ENCODE results near the gene CCDC157. TPM values are rescaled to one million over a fixed set of nuclear protein-coding genes. Genes with fewer than 3 reads are reported as not detected.

Gene CCDC157
- total RNA-seq, 4 donors from 2014 or later, result 2.2 to 4.7 (median 3.1) TPM

DNA sequence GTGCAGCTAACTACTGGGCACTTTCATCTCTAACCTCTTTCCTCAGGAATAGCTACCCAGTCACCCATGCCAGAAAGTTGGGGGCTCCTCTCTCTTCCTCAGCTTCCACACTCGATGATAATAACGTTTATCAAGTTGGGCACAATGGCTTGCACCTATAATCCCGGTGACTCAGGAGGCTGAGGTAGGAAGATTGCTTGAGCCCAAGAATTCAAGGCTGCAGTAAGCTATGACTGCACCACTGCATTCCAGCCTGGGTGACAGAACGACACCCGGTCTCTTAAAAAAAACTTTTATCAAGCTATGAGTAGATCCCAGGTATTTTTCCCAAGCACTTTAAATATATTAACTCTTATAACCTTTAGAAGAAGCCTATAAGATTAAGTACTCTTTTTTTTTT is 2.2 kb upstream of the CCDC157 start:
- H3K27me3 ChIP-seq, result no peaks in the 10 kb centered on the region
- no peak overlapping the region for H3K27ac ChIP-seq
- peak overlapping the region; percentile 97 for H3K4me3 ChIP-seq
- H3K36me3 ChIP-seq, result peaks cover 28% of the 10 kb centered on the region
- 65% methylated on average over 5 of the region's 5 CpGs for WGBS
- peaks cover 33% of the 10 kb centered on the region for H3K4me1 ChIP-seq
- TF ChIP-seq CTCF (IDR thresholded peaks at IDR 0.05) (no peak), POLR2AphosphoS5 (IDR thresholded peaks at IDR 0.05) (no peak), EP300 (IDR thresholded peaks at IDR 0.05) (no peak), POLR2A (IDR thresholded peaks at IDR 0.05) (no peak)
- H3K9me3 ChIP-seq, result no peaks in the 10 kb centered on the region
- DNase-seq (ENCODE audit: low spot score in 2 of 2), result no peak

DNA sequence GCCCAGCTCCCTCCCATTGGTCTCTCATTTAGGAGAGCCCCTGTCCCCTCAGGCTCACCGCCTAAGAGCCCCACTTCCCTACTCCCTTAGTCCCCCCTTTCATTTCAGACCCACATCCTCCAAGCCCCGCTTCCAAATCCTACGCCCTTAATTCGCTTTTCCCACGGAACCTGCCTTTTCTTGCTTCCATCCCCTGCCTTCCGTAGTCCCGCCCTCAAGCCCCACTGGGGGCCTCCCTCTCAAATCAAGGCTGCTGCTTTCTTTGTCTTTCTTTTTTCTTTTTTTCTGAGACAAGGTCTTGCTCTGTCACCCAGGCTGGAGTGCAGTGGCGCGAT is 396 bp downstream of the CCDC157 start:
- Histone ChIP-seq H3K27me3 (no peaks in the 10 kb centered on the region), H3K36me3 (peaks cover 9% of the 10 kb centered on the region), H3K27ac (peak overlapping the region; percentile 99), H3K4me1 (peaks cover 33% of the 10 kb centered on the region), H3K4me3 (peak overlapping the region; percentile 97), H3K9me3 (no peaks in the 10 kb centered on the region)
- DNase-seq (ENCODE audit: low spot score in 2 of 2), result no peak
- WGBS, result 3% methylated on average over 9 of the region's 9 CpGs
- TF ChIP-seq EP300 (IDR thresholded peaks at IDR 0.05) (no peak), POLR2AphosphoS5 (IDR thresholded peaks at IDR 0.05) (no peak), CTCF (IDR thresholded peaks at IDR 0.05) (no peak), POLR2A (IDR thresholded peaks at IDR 0.05) (no peak)

DNA sequence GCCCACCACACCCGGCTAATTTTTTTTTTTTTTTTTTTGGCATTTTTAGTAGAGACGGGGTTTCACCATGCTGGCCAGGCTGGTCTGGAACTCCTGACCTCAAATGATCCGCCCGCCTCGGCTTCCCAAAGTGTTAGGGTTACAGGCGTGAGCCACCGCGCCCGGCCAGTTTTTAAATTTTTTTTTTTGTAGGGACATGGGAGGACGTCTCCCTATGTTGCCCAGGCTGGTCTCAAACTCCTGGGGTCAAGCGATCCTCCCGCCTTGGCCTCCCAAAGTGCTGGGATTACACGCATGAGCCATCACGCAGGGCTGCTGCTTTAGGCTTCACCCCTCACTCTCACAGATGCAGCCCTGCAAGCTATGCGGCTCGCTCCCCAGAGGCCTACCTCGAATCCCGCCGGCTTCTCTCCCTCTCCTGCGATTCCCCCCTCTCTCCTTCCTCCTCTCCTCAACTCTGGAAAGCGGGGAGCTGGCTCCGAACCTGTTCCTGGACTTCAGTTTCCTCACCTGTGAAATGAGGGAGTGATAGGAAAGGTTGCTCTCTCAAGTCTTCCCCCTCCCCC is 926 bp downstream of the CCDC157 start:
- Histone ChIP-seq H3K36me3 (peaks cover 4% of the 10 kb centered on the region), H3K4me3 (peak overlapping the region; percentile 97), H3K4me1 (peaks cover 33% of the 10 kb centered on the region), H3K27me3 (no peaks in the 10 kb centered on the region), H3K9me3 (no peaks in the 10 kb centered on the region), H3K27ac (no peak overlapping the region)
- 67% methylated on average over 22 of the region's 22 CpGs for WGBS
- DNase-seq (ENCODE audit: low spot score in 2 of 2), result no peak
- TF ChIP-seq EP300 (IDR thresholded peaks at IDR 0.05), result no peak

GRCh38 chr22:30358541-30358940 is 1.7 kb downstream of the CCDC157 start:
- DNase-seq (ENCODE audit: low spot score in 2 of 2), result no peak
- Histone ChIP-seq H3K4me3 (no peak overlapping the region), H3K36me3 (no peaks in the 10 kb centered on the region), H3K9me3 (no peaks in the 10 kb centered on the region), H3K4me1 (peaks cover 33% of the 10 kb centered on the region), H3K27ac (no peak overlapping the region), H3K27me3 (no peaks in the 10 kb centered on the region)
- TF ChIP-seq EP300 (IDR thresholded peaks at IDR 0.05) (no peak), POLR2AphosphoS5 (IDR thresholded peaks at IDR 0.05) (no peak), POLR2A (IDR thresholded peaks at IDR 0.05) (no peak), CTCF (IDR thresholded peaks at IDR 0.05) (no peak)
- 87% methylated on average over 6 of the region's 6 CpGs for WGBS

GRCh38 chr22:30361916-30362650 is 5.3 kb downstream of the CCDC157 start:
- 87% methylated on average over 8 of the region's 10 CpGs for WGBS
- Histone ChIP-seq H3K9me3 (no peaks in the 10 kb centered on the region), H3K4me3 (no peak overlapping the region), H3K27ac (no peak overlapping the region), H3K4me1 (peaks cover 6% of the 10 kb centered on the region), H3K27me3 (no peaks in the 10 kb centered on the region), H3K36me3 (no peaks in the 10 kb centered on the region)
- no peak for TF ChIP-seq CTCF (IDR thresholded peaks at IDR 0.05)
- TF ChIP-seq POLR2A (IDR thresholded peaks at IDR 0.05), result no peak
- no peak for TF ChIP-seq EP300 (IDR thresholded peaks at IDR 0.05)
- no peak for DNase-seq (ENCODE audit: low spot score in 2 of 2)

All from suprapubic skin (tissue), 4 donors.